ENCODE data around the gene OR1S2.
"Not testable (repeated sequence)": the region's sequence is repeated elsewhere in the genome, so short reads cannot be mapped to it uniquely, and the experiment has no call there.

The OR1S2 gene

GRCh38 chr11:58204042-58204441 is at the start of gene OR1S2:
Gene OR1S2 (minus strand): TSS chr11:58204142. CDS start chr11:58204142, 0 bp downstream.
- in situ Hi-C loops (cut with HindIII; ENCODE audit: low sequenced_read_pairs): no loop called here

GRCh38 chr11:58243954-58244353 is 40.0 kb upstream of the OR1S2 start:
- in situ Hi-C loops (cut with HindIII; ENCODE audit: low sequenced_read_pairs): no loop called here

DNA sequence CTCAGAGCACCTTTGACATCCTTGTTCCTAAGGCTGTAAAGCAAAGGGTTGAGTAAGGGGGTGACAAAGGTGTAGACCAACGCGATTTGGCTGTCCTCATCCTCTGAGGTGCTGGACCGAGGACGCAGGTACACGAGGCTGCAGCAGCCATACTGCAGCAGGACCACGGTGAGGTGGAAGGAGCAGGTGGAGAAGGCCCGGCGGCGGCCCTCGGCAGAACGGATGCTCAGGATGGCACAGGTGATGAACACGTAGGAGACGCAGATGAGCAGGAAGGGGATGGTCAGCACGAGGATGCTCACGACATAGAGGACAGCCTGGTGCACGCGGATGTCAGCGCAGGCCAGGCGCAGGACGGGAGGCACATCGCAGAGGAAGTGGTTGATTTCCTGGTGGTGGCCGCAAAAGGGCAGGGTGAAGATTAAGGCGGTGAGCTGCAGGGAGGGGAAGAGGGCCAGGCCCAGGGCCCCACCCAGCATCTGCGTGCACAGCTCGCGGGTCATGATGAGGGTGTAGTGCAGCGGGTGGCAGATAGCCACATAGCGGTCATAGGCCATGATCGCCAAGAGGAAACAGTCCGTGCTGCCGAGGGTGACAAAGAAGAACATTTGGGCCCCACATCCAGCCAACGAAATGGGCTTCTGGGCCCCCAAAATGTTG is 24.1 kb upstream of the OR1S2 start:
- in situ Hi-C loops (cut with HindIII; ENCODE audit: low sequenced_read_pairs): no loop called here

- in situ Hi-C loops (cut with HindIII; ENCODE audit: low sequenced_read_pairs): no loop called here
Observed at GRCh38 chr11:58222721-58223120, 18.8 kb upstream of the OR1S2 start.

GRCh38 chr11:58216476-58216875 is 12.5 kb upstream of the OR1S2 start:
- in situ Hi-C loops (cut with HindIII; ENCODE audit: low sequenced_read_pairs): no loop called here

DNA sequence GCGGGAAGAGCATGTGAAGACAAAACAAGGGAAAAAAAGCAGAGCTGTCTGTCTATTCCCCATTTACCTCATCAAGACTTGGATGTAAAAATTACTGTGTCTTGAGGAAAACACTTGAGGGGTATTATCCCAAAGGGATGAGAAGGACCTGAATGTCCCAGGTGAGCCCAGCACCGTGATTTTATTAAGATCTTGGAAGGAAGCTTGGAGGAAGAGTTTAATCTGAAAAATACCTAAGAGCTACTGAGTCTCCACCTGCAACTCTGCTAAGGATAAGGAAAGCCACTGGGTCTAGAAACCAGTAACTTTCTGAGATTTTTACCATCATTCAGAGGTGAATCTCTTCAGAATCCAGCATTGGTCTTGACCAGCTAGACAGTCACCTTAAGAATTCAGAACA is 8.5 kb upstream of the OR1S2 start, which contains the start of gene OR1S1:
Gene OR1S1 (plus strand): TSS at position 301 of the 400 bp plus-strand sequence.
- in situ Hi-C loops (cut with HindIII; ENCODE audit: low sequenced_read_pairs): not testable (repeated sequence)

GRCh38 chr11:58199271-58199670 is 4.7 kb downstream of the OR1S2 start:
- in situ Hi-C loops (cut with HindIII; ENCODE audit: low sequenced_read_pairs): no loop called here

- in situ Hi-C loops (cut with HindIII; ENCODE audit: low sequenced_read_pairs): no loop called here
Observed at GRCh38 chr11:58195939-58196338, 8.0 kb downstream of the OR1S2 start.

DNA sequence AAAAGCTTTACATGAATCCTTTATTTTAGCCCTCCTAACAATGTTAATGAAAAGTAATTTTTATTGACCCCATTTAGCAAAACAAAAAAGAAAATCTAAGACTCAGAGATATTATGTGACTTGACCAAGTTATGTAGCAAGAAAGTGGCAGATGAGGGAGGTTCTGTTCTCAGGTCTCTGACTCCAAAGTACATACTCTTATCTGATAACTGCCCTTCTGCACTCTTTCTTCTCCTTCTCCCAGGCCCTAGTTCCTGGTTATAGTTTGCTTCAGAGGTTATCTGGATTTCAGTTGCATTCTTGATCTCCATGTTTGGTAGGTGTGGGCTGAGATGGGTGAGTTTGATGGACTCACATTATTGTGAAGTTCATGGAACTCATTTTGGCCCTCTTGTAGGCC is 10.6 kb downstream of the OR1S2 start:
- in situ Hi-C loops (cut with HindIII; ENCODE audit: low sequenced_read_pairs): no loop called here

DNA sequence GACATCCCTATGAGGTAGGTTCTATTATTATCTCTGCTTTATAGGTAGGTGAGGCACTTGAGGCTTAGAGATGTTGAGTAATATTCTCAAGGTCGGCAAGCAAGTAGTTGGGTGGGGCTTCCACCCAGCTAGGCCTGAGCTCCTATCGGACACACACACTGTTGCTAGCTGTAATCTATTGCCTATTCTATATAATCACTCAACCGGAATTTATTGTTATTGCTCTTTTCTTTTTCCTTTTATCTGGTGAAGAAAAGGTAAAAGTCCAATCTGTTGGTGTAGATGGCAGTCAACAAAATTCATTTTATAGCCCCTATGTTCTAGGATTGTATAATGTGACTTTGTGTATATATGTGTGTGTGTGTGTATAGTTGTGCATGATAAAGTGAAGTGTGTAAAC is 11.7 kb downstream of the OR1S2 start:
- in situ Hi-C loops (cut with HindIII; ENCODE audit: low sequenced_read_pairs): no loop called here

GRCh38 chr11:58188770-58189169 is 15.2 kb downstream of the OR1S2 start, which contains the start of gene OR9Q2:
Gene OR9Q2 (plus strand): TSS chr11:58189070. CDS start chr11:58190491, 1,421 bp downstream.
- in situ Hi-C loops (cut with HindIII; ENCODE audit: low sequenced_read_pairs): no loop called here

DNA sequence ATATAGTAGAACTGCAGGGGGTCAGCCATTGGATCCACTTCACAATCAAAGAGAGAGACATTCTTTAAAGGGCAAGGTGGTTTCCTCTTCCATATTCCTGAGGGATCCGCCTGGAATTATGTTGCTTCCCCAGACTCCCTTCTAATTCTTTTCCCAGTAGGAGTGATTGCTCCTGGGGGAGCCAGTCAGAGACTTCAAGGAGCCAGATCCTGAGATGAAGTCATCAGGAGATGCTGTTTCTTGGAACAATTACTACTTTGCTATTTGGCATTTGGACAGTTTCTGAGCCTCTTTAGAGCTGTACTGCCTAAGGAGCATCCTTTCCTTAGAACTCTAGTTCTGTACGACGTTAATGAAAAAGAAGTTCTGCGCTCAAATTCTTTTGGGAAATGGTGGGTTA is 17.0 kb downstream of the OR1S2 start:
- in situ Hi-C loops (cut with HindIII; ENCODE audit: low sequenced_read_pairs): no loop called here

DNA sequence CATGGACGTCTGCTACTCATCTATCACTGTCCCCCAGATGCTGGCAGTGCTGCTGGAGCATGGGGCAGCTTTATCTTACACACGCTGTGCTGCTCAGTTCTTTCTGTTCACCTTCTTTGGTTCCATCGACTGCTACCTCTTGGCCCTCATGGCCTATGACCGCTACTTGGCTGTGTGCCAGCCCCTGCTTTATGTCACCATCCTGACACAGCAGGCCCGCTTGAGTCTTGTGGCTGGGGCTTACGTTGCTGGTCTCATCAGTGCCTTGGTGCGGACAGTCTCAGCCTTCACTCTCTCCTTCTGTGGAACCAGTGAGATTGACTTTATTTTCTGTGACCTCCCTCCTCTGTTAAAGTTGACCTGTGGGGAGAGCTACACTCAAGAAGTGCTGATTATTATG is 24.3 kb downstream of the OR1S2 start:
- in situ Hi-C loops (cut with HindIII; ENCODE audit: low sequenced_read_pairs): no loop called here

DNA sequence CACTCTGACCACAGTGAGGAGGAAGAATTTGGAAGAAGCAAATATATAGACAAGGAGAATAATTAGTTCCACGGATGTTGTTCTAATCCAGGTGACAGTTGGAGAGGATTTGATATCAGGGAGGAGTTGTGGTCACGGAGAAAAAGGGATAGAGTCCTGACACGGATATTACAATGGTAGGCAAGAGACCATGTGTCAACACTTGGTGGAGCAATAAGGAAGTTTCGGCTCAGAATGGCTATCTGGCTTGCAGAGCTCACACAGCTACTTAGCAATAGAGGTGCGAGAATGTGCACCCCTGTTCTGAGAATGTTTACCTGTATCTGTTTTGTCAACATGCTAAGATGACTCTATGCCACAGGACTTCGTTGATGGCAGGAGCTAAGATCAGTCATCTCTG is 25.5 kb downstream of the OR1S2 start:
- in situ Hi-C loops (cut with HindIII; ENCODE audit: low sequenced_read_pairs): no loop called here

DNA sequence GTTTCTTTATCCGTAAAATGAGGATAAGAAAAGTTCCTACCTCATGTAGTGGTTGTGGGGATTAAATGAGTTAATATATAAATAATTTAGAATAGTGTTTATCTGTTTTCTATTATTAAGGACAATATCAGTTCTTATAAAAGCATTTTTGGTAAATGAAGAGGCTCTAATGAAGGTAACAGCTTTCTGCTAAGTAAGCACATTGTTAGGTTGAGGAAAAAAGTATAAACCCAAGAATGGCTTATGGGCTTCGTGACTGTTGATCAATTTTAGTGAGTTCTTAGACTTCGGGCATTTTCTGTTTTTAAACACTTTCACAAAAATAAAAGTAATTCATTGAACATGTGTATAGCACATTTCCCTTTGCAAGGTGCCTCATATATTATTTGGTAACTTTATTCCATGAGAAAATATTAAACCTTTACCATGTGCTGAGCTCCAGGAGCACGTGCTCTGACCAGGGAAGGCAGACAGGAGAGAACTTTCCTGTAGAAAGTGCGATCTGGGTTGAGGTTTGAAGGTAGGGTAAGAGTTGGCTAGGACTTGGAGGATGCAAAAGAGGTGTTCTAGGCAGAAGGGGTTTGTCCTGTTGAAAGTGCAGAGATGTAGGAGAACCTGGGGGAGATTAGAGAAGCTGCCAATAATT is 26.4 kb downstream of the OR1S2 start:
- in situ Hi-C loops (cut with HindIII; ENCODE audit: low sequenced_read_pairs): no loop called here

- in situ Hi-C loops (cut with HindIII; ENCODE audit: low sequenced_read_pairs): no loop called here
Observed at GRCh38 chr11:58165504-58166106, 38.3 kb downstream of the OR1S2 start.

DNA sequence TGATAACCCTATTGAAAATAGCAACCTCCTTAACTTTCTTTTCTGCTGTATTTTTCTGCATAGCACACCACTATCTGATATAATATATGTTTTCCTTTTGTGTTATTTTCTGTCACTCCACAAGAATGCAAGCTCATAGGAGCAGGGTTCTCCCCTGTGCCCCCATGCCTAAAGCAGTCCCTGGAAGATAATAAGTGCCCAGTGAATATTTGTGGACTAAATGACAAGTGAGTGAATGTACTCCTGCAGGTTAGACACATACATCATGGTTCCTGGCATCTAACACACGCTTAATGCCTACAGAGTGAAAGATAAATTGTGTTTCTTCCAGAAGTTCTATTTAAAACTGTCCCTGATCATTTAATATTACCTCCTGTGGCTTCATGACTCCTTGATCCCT is 39.0 kb downstream of the OR1S2 start:
- in situ Hi-C loops (cut with HindIII; ENCODE audit: low sequenced_read_pairs): no loop called here

DNA sequence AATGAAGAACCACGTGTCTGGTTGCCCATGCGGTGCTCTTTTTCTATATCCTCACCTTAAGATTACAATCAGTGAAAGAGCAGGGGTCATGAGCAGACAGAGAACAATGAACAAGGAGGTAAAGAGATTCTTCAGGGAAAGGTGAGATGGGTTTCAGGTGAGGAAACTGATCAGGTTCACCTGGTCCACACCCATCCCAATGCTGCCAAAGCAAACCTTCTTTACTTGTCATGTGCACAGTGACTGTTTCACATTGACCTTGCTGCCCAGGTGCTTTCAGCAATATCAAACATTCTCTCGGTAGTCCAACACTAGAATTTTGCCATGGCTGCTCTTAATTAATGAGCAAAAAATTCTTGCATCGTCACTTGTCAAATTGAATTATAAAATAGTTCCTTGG is 39.6 kb downstream of the OR1S2 start:
- in situ Hi-C loops (cut with HindIII; ENCODE audit: low sequenced_read_pairs): no loop called here
